Liver (tissue), 9 donors: ENCODE results near the gene CKAP5. TPM values are rescaled to one million over a fixed set of nuclear protein-coding genes. Genes with fewer than 3 reads are reported as not detected.

Source experiments
- DNase-seq: peaks from one replicate; pipeline ENCODE4 v3.0.0-alpha.2; 2017; ENCODE audit warnings: low spot score
- H3K27ac ChIP-seq, 2 donors: one replicate each; pipeline ENCODE4 v1.7.0; 2013; ENCODE audit warnings: inconsistent platforms in 2 of 2, low read length in 2 of 2, control low read depth in 1 of 2, low read depth in 1 of 2, mild to moderate bottlenecking in 1 of 2
- H3K27me3 ChIP-seq, 4 donors: one replicate each; pipeline versions ENCODE4 v1.6.1 to v1.7.0; 2013; ENCODE audit warnings: low read length in 3 of 4, inconsistent platforms in 1 of 4, mild to moderate bottlenecking in 1 of 4, moderate library complexity in 1 of 4; ENCODE audit not compliant: control insufficient read depth in 4 of 4, insufficient read depth in 4 of 4
- H3K36me3 ChIP-seq, 4 donors: one replicate each; pipeline versions ENCODE4 v1.6.1 to v1.7.0; 2013; ENCODE audit warnings: low read length in 3 of 4, mild to moderate bottlenecking in 3 of 4, low read depth in 1 of 4, moderate library complexity in 1 of 4; ENCODE audit not compliant: control insufficient read depth in 4 of 4, insufficient read depth in 3 of 4
- H3K4me1 ChIP-seq, 4 donors: one replicate each; pipeline versions ENCODE4 v1.6.1 to v1.7.0; 2013; ENCODE audit warnings: low read length in 3 of 4, mild to moderate bottlenecking in 3 of 4, moderate library complexity in 1 of 4; ENCODE audit not compliant: control insufficient read depth in 4 of 4, insufficient read depth in 4 of 4
- H3K4me3 ChIP-seq, 3 donors: one replicate each; pipeline versions ENCODE4 v1.6.1 to v1.7.0; 2013; ENCODE audit warnings: low read length in 3 of 3, control low read depth in 1 of 3, low read depth in 1 of 3, mild to moderate bottlenecking in 1 of 3
- H3K9ac ChIP-seq, 2 donors: one replicate each; pipeline ENCODE4 v1.7.0; 2013; ENCODE audit warnings: low read length in 2 of 2, mild to moderate bottlenecking in 2 of 2, moderate library complexity in 2 of 2, control low read depth in 1 of 2, low read depth in 1 of 2
- H3K9me3 ChIP-seq, 4 donors: one replicate each; pipeline versions ENCODE4 v1.6.1 to v1.7.0; 2013; ENCODE audit warnings: low read length in 3 of 4; ENCODE audit not compliant: control insufficient read depth in 4 of 4
- ATF3 ChIP-seq: IDR thresholded peaks from 2 replicates; pipeline ENCODE4 v1.6.1; 2016; ENCODE audit warnings: antibody characterized with exemption
- CTCF ChIP-seq: fragments of 150-350 bp; IDR thresholded peaks from 2 replicates; pipeline ENCODE4 v1.5.1; 2017; ENCODE audit warnings: improper control_type of control experiment, low read depth, low read length; ENCODE audit not compliant: missing input control
- EGR1 ChIP-seq, 2 donors: IDR thresholded peaks; 2 replicates each; pipeline ENCODE4 v1.6.1; 2016 to 2018; ENCODE audit warnings: antibody characterized with exemption in 2 of 2, low read depth in 2 of 2
- FOXA1 ChIP-seq: IDR thresholded peaks from 2 replicates; pipeline ENCODE4 v1.6.1; 2016; ENCODE audit warnings: antibody characterized with exemption
- FOXA2 ChIP-seq: IDR thresholded peaks from 2 replicates; pipeline ENCODE4 v1.6.1; 2016; ENCODE audit warnings: antibody characterized with exemption
- GABPA ChIP-seq, 2 donors: IDR thresholded peaks in 1 of 2; conservative IDR thresholded peaks in 1 of 2; 2 replicates each; pipeline ENCODE4 v1.6.1; 2016; ENCODE audit warnings: antibody characterized with exemption in 2 of 2, mild to moderate bottlenecking in 1 of 2, moderate library complexity in 1 of 2
- HNF4A ChIP-seq, 2 donors: conservative IDR thresholded peaks; 2 replicates each; pipeline ENCODE4 v1.6.1; 2016; ENCODE audit warnings: antibody characterized with exemption in 2 of 2, mild to moderate bottlenecking in 2 of 2
- HNF4G ChIP-seq: IDR thresholded peaks from 2 replicates; pipeline ENCODE4 v1.6.1; 2016; ENCODE audit warnings: antibody characterized with exemption
- JUND ChIP-seq, 2 donors: IDR thresholded peaks; 2 replicates each; pipeline ENCODE4 v1.6.1; 2016; ENCODE audit warnings: antibody characterized with exemption in 2 of 2
- MAX ChIP-seq: IDR thresholded peaks from 2 replicates; pipeline ENCODE4 v1.6.1; 2016; ENCODE audit warnings: antibody characterized with exemption
- NR2F2 ChIP-seq: IDR thresholded peaks from 2 replicates; pipeline ENCODE4 v1.6.1; 2016; ENCODE audit warnings: antibody characterized with exemption
- RAD21 ChIP-seq, 2 donors: IDR thresholded peaks; 2 replicates each; pipeline ENCODE4 v1.6.1; 2016; ENCODE audit warnings: antibody characterized with exemption in 2 of 2, mild to moderate bottlenecking in 2 of 2
- REST ChIP-seq: IDR thresholded peaks from 2 replicates; pipeline ENCODE4 v1.6.1; 2016; ENCODE audit warnings: antibody characterized with exemption, mild to moderate bottlenecking
- RXRA ChIP-seq, 2 donors: IDR thresholded peaks; 2 replicates each; pipeline ENCODE4 v1.6.1; 2017 to 2018; ENCODE audit warnings: antibody characterized with exemption in 2 of 2, mild to moderate bottlenecking in 1 of 2
- SP1 ChIP-seq: IDR thresholded peaks from 2 replicates; pipeline ENCODE4 v1.6.1; 2018; ENCODE audit warnings: antibody characterized with exemption, mild to moderate bottlenecking
- TAF1 ChIP-seq: conservative IDR thresholded peaks from 2 replicates; pipeline ENCODE4 v1.6.1; 2016; ENCODE audit warnings: antibody characterized with exemption, mild to moderate bottlenecking
- YY1 ChIP-seq: IDR thresholded peaks from 2 replicates; pipeline ENCODE4 v1.6.1; 2016; ENCODE audit warnings: antibody characterized with exemption, mild to moderate bottlenecking
- ZBTB33 ChIP-seq: IDR thresholded peaks from 2 replicates; pipeline ENCODE4 v1.6.1; 2016; ENCODE audit warnings: antibody characterized with exemption
- WGBS: extraction: QIAGEN DNeasy Blood & Tissue Kit; methylation state at CpG from one replicate; pipeline ENCODE4 v1.1.7; 2013; 5-methylcytosine and 5-hydroxymethylcytosine counted together
- polyA plus RNA-seq, 2 donors: library from polyadenylated mRNA; stranded (reverse) in 1 of 2; unstranded in 1 of 2; fragments of 200-250 nt in 1 of 2; fragments of >200 nt in 1 of 2; fragmentation: Nextera tagmentation in 1 of 2; extraction: Ambion mirVana in 1 of 2; gene quantifications; one replicate each; pipeline versions ENCODE4 v1.2.1 to v1.2.3, GENCODE V29; 2013 to 2015
- total RNA-seq, 2 donors: library from RNA; depleted of rRNA; stranded (reverse); fragments of >200 nt; gene quantifications; one replicate each; pipeline ENCODE4 v1.2.3, GENCODE V29; 2014
- donor health status: healthy.
- donor health status: healthy.
- donor health status: healthy.
- donor health status: healthy.
- donor health status: healthy.

Gene CKAP5
- total and polyA plus RNA-seq, 4 donors, result 6.1 to 70.4 (median 15.4) TPM

GRCh38 chr11:46728659-46729040, 117.4 kb downstream of the CKAP5 start:
- Histone ChIP-seq H3K27ac (no peak overlapping the region), H3K9me3 (no peaks in the 10 kb centered on the region), H3K36me3 (peaks cover 14 to 63% (median 55%) of the 10 kb centered on the region in 4 donors), H3K4me3 (no peak overlapping the region), H3K9ac (no peak overlapping the region), H3K4me1 (peaks cover 2 to 43% (median 21%) of the 10 kb centered on the region in 4 donors), H3K27me3 (no peaks in the 10 kb centered on the region)
- WGBS, result 88% methylated on average over 9 of the region's 9 CpGs
- TF ChIP-seq FOXA1 (no peak), ZBTB33 (no peak), SP1 (no peak), GABPA (IDR thresholded peaks at IDR 0.05 in 1 of 2, conservative IDR thresholded peaks at IDR 0.05 in 1 of 2) (no peak), HNF4A (conservative IDR thresholded peaks at IDR 0.05) (no peak), EGR1 (IDR thresholded peaks at IDR 0.05; ENCODE audit: low read depth in 2 of 2) (no peak), RXRA (IDR thresholded peaks at IDR 0.05) (no peak), NR2F2 (no peak), YY1 (no peak), TAF1 (no peak), REST (no peak), MAX (no peak), RAD21 (IDR thresholded peaks at IDR 0.05) (no peak), ATF3 (no peak), CTCF (no peak), HNF4G (no peak), FOXA2 (no peak), JUND (IDR thresholded peaks at IDR 0.05) (no peak)
- no peak for DNase-seq
